Measurements from ENCODE around the gene RBCK1.
"Not testable (repeated sequence)": the region's sequence is repeated elsewhere in the genome, so short reads cannot be mapped to it uniquely, and the experiment has no call there.

The RBCK1 gene

DNA sequence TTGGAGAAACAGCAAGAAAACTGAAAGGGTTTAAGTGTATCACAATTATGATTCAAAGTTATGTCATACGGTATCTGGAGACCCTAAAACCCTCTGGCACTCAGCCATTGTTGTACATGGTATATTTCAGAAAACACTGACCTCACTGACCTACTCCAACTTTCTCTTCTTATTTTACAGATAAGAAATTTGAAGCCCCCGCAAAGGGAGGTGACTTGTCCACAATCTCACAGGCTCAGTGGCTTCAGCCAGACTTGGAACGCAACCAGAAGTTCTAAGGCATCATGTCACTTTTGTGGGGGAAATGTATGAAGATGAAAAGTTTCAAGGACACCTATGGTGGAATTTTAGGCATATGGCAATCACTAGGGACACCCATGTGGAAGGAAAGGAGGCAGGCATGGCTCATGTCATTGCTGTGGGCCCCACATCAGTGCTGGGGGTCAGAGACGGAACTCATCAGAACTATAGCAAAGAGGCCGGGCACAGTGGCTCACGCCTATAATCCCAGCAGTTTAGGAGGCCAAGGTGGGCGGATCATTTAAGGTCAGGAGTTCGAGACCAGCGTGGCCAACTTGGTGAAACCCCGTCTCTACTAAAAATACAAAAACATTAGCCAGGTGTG lies 32.7 kb upstream of the RBCK1 start:
- DNase-seq (ENCODE audit: low read depth in 3 of 3, low spot score in 1 of 3), result no peak

DNA sequence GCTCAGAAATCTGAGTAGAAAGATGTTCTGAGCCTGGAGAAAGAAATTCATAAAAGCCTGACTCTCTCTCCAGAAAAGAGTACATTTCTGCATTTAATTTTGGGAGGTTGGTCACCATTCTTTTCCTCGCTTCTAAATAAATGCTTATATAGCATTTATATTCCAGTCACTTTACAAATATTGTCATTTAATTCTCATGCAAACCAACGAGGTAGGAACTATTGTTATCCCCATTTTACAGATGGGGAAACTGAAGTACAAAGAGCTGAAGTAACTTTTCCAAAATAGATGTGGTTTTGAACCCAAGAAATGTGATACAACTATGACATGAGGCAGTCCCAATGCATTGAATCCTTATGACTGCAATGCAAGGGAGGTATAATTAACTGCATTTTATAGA lies 32.0 kb upstream of the RBCK1 start:
- DNase-seq (ENCODE audit: low read depth in 3 of 3, low spot score in 1 of 3), result no peak

DNA sequence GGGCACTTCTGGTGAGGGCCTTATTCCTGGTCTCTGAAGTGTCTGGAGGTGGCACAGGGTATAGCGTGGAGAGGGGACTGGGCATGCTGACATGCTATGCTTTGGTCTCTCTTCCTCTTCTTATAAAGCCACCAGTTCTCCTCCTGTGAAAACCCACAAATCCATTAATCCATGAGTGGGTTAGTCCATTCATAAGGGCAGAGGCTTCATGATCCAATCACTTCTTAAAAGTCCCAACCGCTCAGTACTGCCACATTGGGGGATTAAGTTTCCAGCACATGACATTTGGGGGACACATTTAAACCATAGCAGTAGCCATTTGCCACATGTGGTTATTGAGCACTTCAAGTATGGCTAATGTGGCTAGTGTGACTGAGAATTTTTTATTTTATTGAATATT lies 31.3 kb upstream of the RBCK1 start:
- no peak for DNase-seq (ENCODE audit: low read depth in 3 of 3, low spot score in 1 of 3)

DNA sequence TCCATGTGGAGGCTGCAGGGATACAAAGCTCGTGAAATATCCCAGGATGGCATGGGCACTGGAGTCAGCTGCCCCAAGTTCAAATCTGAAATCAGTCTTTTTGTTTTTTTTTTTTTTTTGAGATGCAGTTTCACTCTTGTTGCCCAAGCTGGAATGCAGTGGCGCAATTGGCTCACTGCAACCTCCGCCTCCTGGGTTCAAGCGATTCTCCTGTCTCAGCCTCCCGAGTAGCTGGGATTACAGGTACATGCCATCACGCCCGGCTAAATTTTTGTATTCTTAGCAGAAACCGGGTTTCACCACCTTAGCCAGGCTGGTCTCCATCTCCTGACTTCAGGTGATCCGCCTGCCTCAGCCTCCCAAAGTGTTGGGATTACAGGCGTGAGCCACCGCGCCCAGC lies 30.5 kb upstream of the RBCK1 start:
- DNase-seq (ENCODE audit: low read depth in 3 of 3, low spot score in 1 of 3), result not testable (repeated sequence)

DNA sequence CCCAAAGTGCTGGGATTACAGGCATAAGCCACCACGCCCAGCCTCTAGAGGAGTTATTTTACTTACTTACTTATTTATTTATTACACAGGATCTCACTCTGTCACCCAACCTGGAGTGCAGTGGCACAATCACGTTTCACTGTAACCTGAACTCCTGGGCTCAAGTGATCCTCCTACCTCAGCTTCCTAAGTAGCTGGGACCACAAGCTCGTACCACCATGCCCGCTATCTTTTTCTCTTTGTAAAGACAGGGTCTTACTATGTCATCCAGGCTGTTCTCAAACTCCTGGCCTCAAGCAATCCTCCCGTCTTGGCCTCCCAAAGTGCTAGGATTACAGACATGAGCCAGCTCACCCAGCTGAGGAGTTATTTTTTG lies 29.1 kb upstream of the RBCK1 start:
- no peak for DNase-seq (ENCODE audit: low read depth in 3 of 3, low spot score in 1 of 3)

DNA sequence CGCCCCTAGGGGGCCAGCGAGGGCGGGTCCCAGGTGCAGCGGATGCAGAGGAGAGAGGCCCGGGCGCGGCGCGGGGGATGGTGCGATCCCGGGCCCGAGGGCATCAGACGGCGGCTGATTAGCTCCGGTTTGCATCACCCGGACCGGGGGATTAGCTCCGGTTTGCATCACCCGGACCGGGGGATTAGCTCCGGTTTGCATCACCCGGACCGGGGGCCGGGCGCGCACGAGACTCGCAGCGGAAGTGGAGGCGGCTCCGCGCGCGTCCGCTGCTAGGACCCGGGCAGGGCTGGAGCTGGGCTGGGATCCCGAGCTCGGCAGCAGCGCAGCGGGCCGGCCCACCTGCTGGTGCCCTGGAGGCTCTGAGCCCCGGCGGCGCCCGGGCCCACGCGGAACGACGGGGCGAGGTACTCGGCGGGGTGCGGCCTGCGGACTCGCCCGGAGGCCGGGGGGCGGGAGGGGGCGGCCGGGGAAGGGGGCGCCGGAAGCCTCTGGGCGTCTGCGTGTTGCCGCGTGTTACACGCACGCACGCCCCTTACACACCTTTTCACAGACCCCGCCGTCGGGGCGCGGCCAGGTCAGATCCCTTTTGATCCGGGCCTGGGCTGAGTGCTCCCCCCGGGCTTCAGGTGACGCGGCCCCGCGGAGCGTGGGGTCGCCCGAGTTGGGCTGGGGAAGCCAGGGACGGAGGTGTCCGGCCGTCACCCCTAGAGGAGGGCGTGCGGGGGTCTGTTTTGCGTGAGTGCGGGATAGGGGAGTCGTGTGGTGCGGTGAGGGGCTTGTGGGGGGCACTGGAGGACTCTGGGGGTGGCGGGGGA lies 27.1 kb upstream of the RBCK1 start:
- peak in 2 of 3 donors; percentile 28 to 53 for DNase-seq (ENCODE audit: low read depth in 3 of 3, low spot score in 1 of 3)

DNA sequence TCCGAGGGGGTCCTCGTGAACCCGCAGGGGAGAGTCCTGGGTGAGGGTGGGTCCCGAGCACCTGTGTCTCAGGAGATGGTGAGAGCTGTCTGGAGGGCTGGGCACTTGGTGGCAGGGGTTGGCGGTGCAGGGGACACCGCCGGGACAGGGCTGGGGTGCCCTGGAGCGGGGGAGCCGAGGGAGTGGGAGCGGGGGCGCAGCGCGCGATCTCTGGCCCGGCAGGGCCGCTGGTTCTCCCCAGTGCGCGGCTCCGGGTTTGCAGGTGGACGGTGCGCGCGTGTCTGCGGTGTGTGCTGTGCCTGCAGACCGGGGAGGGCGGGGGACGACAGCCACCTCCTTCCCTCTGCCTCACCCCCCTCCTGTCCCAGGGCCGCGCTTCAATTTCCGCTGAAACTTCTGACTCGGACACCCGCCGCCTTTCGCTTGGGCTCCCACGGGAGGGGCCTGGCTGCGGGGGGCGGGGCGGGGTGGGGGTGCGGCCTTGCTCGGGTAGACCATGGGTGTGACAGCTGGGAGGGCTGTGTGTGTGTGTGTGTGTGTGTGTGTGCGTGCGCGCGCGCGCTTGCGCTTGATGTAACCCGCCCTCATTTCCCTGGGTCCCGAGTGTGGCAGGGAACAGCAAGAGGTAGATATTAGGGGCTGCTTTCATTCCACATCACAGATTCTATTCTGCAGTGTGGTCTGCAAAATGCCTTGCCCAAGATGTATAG lies 26.4 kb upstream of the RBCK1 start:
- peak; percentile 20 to 49 (median 36) for DNase-seq (ENCODE audit: low read depth in 3 of 3, low spot score in 1 of 3)

DNA sequence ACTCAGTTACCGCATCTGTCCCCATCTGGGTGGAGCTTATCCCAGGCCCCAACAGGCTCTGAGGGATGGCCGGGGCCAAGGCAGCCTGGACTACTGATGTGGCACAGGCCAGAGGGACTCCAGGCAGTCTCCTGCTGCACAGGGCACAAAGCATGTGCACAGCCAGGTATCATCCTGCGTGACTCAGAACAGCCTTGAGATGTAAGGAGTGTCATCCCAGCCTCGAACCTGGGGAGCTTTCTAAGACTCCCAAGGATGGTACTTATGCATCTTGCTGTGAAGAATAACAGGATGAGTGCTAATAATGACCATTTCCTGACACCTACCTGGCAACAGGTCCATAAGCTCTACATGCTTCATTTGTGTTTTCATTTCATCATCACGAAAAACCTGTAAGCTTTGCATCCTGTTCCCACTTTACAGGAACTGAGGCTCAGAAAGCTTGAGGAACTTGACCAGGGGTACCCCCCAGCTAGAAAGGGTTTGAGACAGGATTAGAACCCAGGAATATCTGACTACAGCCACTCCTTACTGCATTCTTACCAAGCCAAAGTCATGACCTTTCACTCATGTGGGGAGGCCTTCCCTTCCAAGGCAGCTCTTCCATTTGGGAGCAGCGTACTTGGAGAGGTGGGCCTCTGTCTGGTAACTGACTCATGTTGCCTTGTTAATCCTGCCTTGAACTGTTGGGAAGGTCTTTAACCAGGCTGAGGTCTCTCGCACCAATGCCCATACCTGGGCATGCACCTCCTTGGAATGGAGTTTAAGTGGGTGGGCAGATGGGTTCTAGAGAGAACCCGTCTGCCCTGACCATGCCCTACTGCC lies 25.6 kb upstream of the RBCK1 start:
- DNase-seq (ENCODE audit: low read depth in 3 of 3, low spot score in 1 of 3), result no peak

DNA sequence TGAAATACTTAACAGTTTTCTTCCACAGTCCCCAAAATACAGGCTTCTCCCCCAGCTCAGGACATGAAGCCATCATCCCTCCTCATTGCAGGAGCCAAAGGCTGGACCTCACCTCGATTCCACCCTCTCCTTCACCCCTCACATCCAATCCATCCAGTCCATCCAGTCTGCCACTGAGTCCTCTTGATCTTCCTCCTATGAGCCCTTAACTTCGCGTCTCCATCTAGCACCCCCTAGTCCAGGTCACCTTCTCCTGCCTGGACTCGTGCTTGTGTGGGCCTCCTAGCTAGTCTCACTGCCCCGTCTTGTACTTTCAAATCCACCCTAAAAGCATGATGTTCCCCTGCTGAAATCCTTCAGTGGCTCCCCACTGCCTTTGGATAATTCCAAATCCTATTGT lies 24.2 kb upstream of the RBCK1 start:
- no peak for DNase-seq (ENCODE audit: low read depth in 3 of 3, low spot score in 1 of 3)

DNA sequence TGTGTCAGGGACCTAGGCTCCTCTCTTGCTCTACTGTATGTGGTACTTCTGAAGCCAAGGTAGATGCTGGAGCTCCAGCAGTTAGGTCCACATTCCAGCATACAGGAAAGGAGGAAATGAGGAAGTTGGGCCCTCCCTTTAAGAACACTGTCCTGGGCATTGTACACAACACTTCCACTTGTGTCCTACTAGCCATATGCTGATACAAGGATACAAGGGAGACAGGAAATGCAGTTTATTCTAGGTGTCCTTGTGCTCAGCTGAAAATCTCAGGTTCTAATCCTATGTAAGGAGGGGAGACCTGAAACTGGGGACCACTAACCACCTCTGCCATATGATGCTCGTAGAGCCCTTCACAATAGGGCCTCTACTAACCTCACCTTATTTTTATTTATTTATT lies 23.4 kb upstream of the RBCK1 start:
- DNase-seq (ENCODE audit: low read depth in 3 of 3, low spot score in 1 of 3), result no peak

DNA sequence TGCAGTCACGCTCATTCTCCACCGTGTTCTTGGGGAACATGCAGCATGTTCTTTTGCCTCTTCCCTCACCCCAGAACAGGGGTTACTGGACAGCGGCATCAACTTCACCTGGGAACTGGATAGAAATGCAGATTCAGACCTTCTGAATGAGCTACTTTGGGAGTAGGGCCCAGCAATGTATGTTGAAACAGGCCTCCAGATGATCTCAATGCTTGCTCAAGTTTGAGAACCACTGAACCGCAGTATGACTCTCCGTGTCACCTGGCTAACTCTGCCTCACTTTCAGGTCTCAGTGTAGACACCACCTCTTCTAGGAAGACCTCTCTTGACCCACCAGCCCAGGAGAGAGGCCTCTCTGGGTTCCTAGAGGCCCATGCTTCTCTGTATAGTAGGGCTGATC lies 22.7 kb upstream of the RBCK1 start:
- no peak for DNase-seq (ENCODE audit: low read depth in 3 of 3, low spot score in 1 of 3)

DNA sequence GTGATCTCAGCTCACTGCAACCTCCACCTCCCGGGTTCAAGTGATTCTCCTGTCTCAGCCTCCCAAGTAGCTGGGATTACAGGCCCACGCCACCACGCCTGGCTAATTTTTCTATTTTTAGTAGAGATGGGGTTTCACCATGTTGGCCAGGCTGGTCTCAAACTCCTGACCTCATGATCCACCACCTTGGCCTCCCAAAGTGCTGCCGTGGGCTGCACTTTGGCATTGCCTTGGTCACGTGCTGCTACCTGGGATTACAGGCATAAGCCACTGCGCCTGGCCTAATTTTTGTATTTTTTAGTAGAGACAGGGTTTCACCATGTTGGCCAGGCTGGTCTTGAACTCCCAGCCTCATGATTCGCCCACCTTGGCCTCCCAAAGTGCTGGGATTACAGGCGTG lies 21.5 kb upstream of the RBCK1 start:
- not testable (repeated sequence) for DNase-seq (ENCODE audit: low read depth in 3 of 3, low spot score in 1 of 3)

DNA sequence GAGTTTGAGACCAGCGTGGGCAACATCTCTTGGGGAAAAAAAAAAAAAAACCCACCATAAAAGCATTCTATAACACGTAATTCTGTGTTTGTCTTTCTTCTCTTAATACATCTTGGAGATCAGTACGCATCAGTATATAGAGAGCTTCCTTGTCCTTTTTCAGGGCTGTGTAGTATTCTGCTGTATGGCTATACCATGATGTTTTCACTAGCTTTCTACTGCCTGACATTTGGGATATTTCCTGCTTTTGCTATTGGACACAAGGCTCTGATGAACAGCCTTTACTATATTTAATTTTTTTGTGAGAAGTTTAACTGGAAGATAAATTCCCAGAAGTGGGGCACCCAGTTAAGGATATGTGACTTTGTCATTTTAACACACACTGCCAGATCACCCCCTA lies 20.6 kb upstream of the RBCK1 start:
- DNase-seq (ENCODE audit: low read depth in 3 of 3, low spot score in 1 of 3), result no peak

DNA sequence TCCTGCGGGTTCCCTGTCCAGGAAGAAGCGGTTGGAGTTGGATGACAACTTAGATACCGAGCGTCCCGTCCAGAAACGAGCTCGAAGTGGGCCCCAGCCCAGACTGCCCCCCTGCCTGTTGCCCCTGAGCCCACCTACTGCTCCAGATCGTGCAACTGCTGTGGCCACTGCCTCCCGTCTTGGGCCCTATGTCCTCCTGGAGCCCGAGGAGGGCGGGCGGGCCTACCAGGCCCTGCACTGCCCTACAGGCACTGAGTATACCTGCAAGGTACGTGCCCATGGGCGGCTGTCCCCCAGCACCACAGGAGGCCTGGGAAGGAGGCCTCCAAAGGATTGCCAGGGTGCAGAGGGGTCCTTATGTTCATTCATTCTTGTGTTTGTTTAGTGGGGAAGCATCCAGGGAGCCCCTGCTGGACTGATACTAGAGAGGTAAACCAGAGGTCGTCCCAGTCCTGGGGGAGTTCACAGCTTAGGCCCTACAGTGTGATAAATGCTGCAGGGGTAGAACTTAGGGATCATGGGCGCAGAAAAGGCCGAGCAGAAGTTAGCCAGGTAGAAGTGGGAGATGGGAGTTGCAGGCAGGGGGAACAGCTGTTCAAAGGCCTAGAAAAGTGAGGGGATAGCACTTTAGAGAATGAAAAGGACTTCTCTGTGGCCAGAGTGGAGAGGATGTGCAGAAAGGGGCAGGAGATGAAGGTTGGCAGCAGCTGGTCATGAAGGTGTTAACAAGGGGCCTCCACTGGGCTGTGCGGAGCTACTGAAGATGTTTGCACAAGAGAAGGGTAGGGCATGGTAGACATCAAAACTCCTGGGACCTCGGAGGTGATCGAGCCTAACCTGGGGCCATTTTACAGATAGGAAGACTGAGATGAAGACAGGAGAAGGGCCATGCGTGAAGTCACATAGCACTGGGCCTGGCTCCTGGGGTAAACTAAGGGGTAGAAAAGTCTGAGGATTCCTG lies 19.8 kb upstream of the RBCK1 start:
- DNase-seq (ENCODE audit: low read depth in 3 of 3, low spot score in 1 of 3), result no peak

DNA sequence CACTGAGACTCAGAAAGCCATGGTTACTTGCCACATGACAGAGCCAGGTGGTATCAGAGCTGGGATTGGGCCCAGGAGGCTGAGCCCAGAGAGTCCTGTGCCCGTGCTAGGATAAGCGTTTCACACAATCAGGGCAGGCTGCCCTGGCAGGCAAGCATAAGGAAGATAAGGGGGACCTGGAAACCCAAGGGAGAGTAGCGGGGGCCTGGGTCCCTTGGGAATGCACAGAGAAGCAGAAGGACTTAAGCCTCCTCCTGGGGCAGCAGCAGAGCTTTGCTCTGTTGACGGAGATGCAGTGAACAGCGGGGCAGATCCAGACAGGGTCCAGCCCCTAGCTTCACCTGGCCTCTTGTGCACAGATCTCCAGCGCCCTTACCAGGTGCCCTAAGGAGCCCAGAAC lies 18.9 kb upstream of the RBCK1 start:
- DNase-seq (ENCODE audit: low read depth in 3 of 3, low spot score in 1 of 3), result no peak

DNA sequence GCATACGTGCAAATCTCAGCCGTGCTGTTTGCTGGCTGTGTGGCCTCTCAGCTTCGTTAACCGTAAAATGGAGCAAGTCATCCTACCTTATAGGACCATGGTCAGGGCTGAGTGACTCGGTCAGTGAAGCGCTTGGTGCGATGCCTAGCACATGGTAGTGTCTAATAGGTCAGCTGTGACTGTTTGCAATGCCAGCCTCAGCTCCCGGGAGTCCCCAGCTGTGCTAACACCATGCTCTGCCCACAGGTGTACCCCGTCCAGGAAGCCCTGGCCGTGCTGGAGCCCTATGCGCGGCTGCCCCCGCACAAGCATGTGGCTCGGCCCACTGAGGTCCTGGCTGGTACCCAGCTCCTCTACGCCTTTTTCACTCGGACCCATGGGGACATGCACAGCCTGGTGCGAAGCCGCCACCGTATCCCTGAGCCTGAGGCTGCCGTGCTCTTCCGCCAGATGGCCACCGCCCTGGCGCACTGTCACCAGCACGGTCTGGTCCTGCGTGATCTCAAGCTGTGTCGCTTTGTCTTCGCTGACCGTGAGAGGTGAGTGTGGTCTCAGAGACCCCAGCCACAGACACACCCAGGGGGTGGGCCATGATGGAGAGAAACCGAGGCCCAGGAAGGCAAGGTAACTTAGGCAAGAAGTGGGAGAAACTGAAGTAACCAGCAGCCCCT lies 16.9 kb upstream of the RBCK1 start:
- no peak for DNase-seq (ENCODE audit: low read depth in 3 of 3, low spot score in 1 of 3)

DNA sequence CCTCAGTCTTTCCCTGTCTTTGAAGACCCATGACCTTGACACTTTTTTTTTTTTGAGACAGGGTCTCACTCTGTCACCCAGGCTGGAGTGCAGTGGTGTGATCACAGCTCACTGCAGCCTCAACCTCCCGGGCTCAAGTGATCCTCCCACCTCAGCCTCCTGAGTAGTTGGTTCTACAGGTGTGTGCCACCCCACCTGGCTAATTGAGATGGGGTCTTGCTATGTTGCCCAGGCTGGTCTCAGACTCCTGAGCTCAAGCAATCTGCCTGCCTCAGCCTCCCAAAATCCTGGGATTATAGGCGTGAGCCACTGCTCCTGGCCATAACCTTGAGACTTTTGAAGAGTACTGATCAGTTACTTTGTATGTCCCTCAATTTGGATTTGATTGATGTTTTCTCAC lies 14.8 kb upstream of the RBCK1 start:
- DNase-seq (ENCODE audit: low read depth in 3 of 3, low spot score in 1 of 3), result not testable (repeated sequence)

DNA sequence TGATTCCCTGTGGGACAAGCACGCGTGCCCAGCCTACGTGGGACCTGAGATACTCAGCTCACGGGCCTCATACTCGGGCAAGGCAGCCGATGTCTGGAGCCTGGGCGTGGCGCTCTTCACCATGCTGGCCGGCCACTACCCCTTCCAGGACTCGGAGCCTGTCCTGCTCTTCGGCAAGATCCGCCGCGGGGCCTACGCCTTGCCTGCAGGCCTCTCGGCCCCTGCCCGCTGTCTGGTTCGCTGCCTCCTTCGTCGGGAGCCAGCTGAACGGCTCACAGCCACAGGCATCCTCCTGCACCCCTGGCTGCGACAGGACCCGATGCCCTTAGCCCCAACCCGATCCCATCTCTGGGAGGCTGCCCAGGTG lies 11.9 kb upstream of the RBCK1 start:
- no peak for DNase-seq (ENCODE audit: low read depth in 3 of 3, low spot score in 1 of 3)

DNA sequence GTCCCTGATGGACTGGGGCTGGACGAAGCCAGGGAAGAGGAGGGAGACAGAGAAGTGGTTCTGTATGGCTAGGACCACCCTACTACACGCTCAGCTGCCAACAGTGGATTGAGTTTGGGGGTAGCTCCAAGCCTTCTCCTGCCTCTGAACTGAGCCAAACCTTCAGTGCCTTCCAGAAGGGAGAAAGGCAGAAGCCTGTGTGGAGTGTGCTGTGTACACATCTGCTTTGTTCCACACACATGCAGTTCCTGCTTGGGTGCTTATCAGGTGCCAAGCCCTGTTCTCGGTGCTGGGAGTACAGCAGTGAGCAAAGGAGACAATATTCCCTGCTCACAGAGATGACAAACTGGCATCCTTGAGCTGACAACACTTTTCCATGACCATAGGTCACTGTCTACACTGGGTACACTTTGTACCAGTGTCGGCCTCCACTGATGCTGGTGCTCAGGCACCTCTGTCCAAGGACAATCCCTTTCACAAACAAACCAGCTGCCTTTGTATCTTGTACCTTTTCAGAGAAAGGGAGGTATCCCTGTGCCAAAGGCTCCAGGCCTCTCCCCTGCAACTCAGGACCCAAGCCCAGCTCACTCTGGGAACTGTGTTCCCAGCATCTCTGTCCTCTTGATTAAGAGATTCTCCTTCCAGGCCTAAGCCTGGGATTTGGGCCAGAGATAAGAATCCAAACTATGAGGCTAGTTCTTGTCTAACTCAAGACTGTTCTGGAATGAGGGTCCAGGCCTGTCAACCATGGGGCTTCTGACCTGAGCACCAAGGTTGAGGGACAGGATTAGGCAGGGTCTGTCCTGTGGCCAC lies 11.3 kb upstream of the RBCK1 start:
- DNase-seq (ENCODE audit: low read depth in 3 of 3, low spot score in 1 of 3), result no peak
